Measurements from ENCODE around the gene TLK2.

The TLK2 gene

GRCh38 chr17:62653002-62653825, 174.6 kb downstream of the TLK2 start:
- peaks cover 4 to 58% (median 21%) of the 10 kb centered on the region in 11 experiments; a peak in 19 of 22 replicates for H3K36me3 ChIP-seq
- peak overlapping the region; percentile 33 to 99 (median 95); a peak in 21 of 22 replicates for H3K27ac ChIP-seq
- H3K4me3 ChIP-seq, result peak overlapping the region; percentile 53 to 73 (median 62)
- peaks cover 45 to 78% (median 55%) of the 10 kb centered on the region in 10 experiments for H3K4me1 ChIP-seq
- no peaks in the 10 kb centered on the region for H3K27me3 ChIP-seq
- TF ChIP-seq Cebpa-rat (IDR thresholded peaks at IDR 0.05), result no peak
- H3K9me3 ChIP-seq (replicated peaks in 1 of 11), result peaks cover 0 to 5% (median 0%) of the 10 kb centered on the region in 11 experiments; a peak in 6 of 22 replicates
- H4K20me1 ChIP-seq, result peaks cover 0 to 83% (median 0%) of the 10 kb centered on the region in 11 experiments; a peak in 10 of 22 replicates
- peak overlapping the region; percentile 87 to 100 (median 99) for H3K4me2 ChIP-seq
- peak overlapping the region; percentile 64 to 96 (median 90) for H3K9ac ChIP-seq

- H4K20me1 ChIP-seq, result peaks cover 0 to 76% (median 0%) of the 10 kb centered on the region in 11 experiments; a peak in 10 of 22 replicates
- peak overlapping the region; percentile 87 to 100 (median 99) for H3K4me2 ChIP-seq
- peak overlapping the region in 8 of 11 experiments; percentile 87 to 96 (median 91); a peak in 17 of 22 replicates for H3K9ac ChIP-seq
- peaks cover 13 to 59% (median 30%) of the 10 kb centered on the region in 11 experiments; a peak in 20 of 22 replicates for H3K36me3 ChIP-seq
- H3K4me3 ChIP-seq, result peak overlapping the region in 5 of 10 experiments; percentile 3 to 73 (median 60); a peak in 7 of 20 replicates
- H3K27me3 ChIP-seq, result no peaks in the 10 kb centered on the region
- H3K4me1 ChIP-seq, result peaks cover 37 to 69% (median 47%) of the 10 kb centered on the region in 10 experiments
- peaks cover 3 to 14% (median 8%) of the 10 kb centered on the region in 11 experiments; a peak in 20 of 22 replicates for H3K9me3 ChIP-seq (replicated peaks in 1 of 11)
- peak overlapping the region in 9 of 11 experiments; percentile 93 to 99 (median 96); a peak in 17 of 22 replicates for H3K27ac ChIP-seq
- no peak for TF ChIP-seq Cebpa-rat (IDR thresholded peaks at IDR 0.05)
Measured at GRCh38 chr17:62653826-62654761, 175.5 kb downstream of the TLK2 start.

GRCh38 chr17:62655656-62656055, 177.0 kb downstream of the TLK2 start:
- no peak for TF ChIP-seq Cebpa-rat (IDR thresholded peaks at IDR 0.05)
- Histone ChIP-seq H4K20me1 (peaks cover 0 to 69% (median 0%) of the 10 kb centered on the region in 11 experiments; a peak in 10 of 22 replicates), H3K4me1 (peaks cover 34 to 55% (median 38%) of the 10 kb centered on the region in 10 experiments), H3K4me3 (no peak overlapping the region), H3K9ac (no peak overlapping the region), H3K9me3 (replicated peaks in 1 of 11) (peaks cover 19 to 30% (median 24%) of the 10 kb centered on the region in 11 experiments), H3K36me3 (peaks cover 28 to 61% (median 39%) of the 10 kb centered on the region in 11 experiments), H3K27ac (no peak overlapping the region), H3K27me3 (no peaks in the 10 kb centered on the region), H3K4me2 (no peak overlapping the region)

GRCh38 chr17:62656446-62656845, 177.8 kb downstream of the TLK2 start:
- no peak overlapping the region for H3K4me3 ChIP-seq
- peaks cover 31 to 67% (median 45%) of the 10 kb centered on the region in 11 experiments for H3K36me3 ChIP-seq
- TF ChIP-seq Cebpa-rat (IDR thresholded peaks at IDR 0.05), result no peak
- peaks cover 0 to 61% (median 0%) of the 10 kb centered on the region in 11 experiments; a peak in 10 of 22 replicates for H4K20me1 ChIP-seq
- H3K4me2 ChIP-seq, result no peak overlapping the region
- peaks cover 25 to 36% (median 31%) of the 10 kb centered on the region in 11 experiments for H3K9me3 ChIP-seq (replicated peaks in 1 of 11)
- H3K27me3 ChIP-seq, result no peaks in the 10 kb centered on the region
- peak overlapping the region in 1 of 11 experiments; percentile 29; a peak in 1 of 22 replicates for H3K27ac ChIP-seq
- H3K4me1 ChIP-seq, result peaks cover 26 to 49% (median 31%) of the 10 kb centered on the region in 10 experiments
- H3K9ac ChIP-seq, result no peak overlapping the region

GRCh38 chr17:62657145-62657665, 178.6 kb downstream of the TLK2 start:
- Histone ChIP-seq H3K4me2 (no peak overlapping the region), H3K9ac (no peak overlapping the region)
- TF ChIP-seq Cebpa-rat (IDR thresholded peaks at IDR 0.05), result no peak

GRCh38 chr17:62657690-62658089, 179.1 kb downstream of the TLK2 start:
- peaks cover 25 to 36% (median 31%) of the 10 kb centered on the region in 11 experiments for H3K9me3 ChIP-seq (replicated peaks in 1 of 11)
- TF ChIP-seq Cebpa-rat (IDR thresholded peaks at IDR 0.05), result no peak
- H4K20me1 ChIP-seq, result peaks cover 0 to 66% (median 0%) of the 10 kb centered on the region in 11 experiments; a peak in 10 of 22 replicates
- no peak overlapping the region for H3K27ac ChIP-seq
- no peak overlapping the region for H3K9ac ChIP-seq
- no peak overlapping the region for H3K4me3 ChIP-seq
- no peaks in the 10 kb centered on the region for H3K27me3 ChIP-seq
- H3K4me2 ChIP-seq, result no peak overlapping the region
- peaks cover 31 to 75% (median 45%) of the 10 kb centered on the region in 11 experiments for H3K36me3 ChIP-seq
- peaks cover 16 to 52% (median 26%) of the 10 kb centered on the region in 10 experiments for H3K4me1 ChIP-seq

More at GRCh38 chr17:62657145-62657665, 178.6 kb downstream of the TLK2 start:
- Histone ChIP-seq H3K9me3 (replicated peaks in 1 of 11) (peaks cover 25 to 36% (median 31%) of the 10 kb centered on the region in 11 experiments), H3K36me3 (peaks cover 31 to 73% (median 45%) of the 10 kb centered on the region in 11 experiments), H4K20me1 (peaks cover 0 to 61% (median 0%) of the 10 kb centered on the region in 11 experiments; a peak in 10 of 22 replicates), H3K27ac (no peak overlapping the region), H3K4me1 (peaks cover 18 to 49% (median 25%) of the 10 kb centered on the region in 10 experiments), H3K27me3 (no peaks in the 10 kb centered on the region), H3K4me3 (no peak overlapping the region)

- Histone ChIP-seq H3K27me3 (no peaks in the 10 kb centered on the region), H3K9me3 (replicated peaks in 1 of 11) (peaks cover 25 to 36% (median 31%) of the 10 kb centered on the region in 11 experiments), H3K36me3 (peaks cover 31 to 76% (median 45%) of the 10 kb centered on the region in 11 experiments), H3K4me3 (no peak overlapping the region), H3K4me1 (peaks cover 9 to 52% (median 26%) of the 10 kb centered on the region in 10 experiments), H3K27ac (no peak overlapping the region), H4K20me1 (peaks cover 0 to 70% (median 0%) of the 10 kb centered on the region in 11 experiments; a peak in 10 of 22 replicates), H3K9ac (no peak overlapping the region), H3K4me2 (no peak overlapping the region)
- TF ChIP-seq Cebpa-rat (IDR thresholded peaks at IDR 0.05), result no peak
Measured at GRCh38 chr17:62658136-62658920, 179.7 kb downstream of the TLK2 start.

Measured in BLaER1 treated with 17β-estradiol and CSF1 and Interleukin-3, amounts not matched to agents 10 nM and 100 nM (cell line).